HEK293 (cell line): ENCODE measurements around the gene ZNF81.
"Not testable (repeated sequence)": the region's sequence is repeated elsewhere in the genome, so short reads cannot be mapped to it uniquely, and the experiment has no call there.

Source experiments
- CTCF ChIA-PET: fragments of 350-600 bp; formaldehyde crosslinking; extraction: SDS; loops from one replicate; lab custom pipeline; 2021; ENCODE audit warnings: antibody characterized with exemption; lab: Yijun Ruan, JAX
- POLR2A ChIA-PET: fragments of 300-600 bp; formaldehyde crosslinking; extraction: SDS; loops from one replicate; lab custom pipeline; 2020; ENCODE audit warnings: antibody characterized with exemption, inconsistent platforms; lab: Yijun Ruan, JAX
- H3K27ac ChIP-seq: fragments of 200-500 bp; sonication (Bioruptor generic); 2 replicates; pipeline ENCODE4 v1.5.1; 2014; ENCODE audit warnings: low read depth, low read length, control low read depth, inconsistent platforms; ENCODE audit errors: extremely low read depth
- H3K36me3 ChIP-seq, 2 experiments: fragments of 200-500 bp in 1 of 2; sonication (Bioruptor generic) in 1 of 2; 1 replicate in 1 of 2; 2 replicates in 1 of 2; pipeline ENCODE4 v1.5.1; 2014 to 2017; ENCODE audit warnings: inconsistent platforms in 2 of 2, low read length in 2 of 2; ENCODE audit not compliant: control insufficient read depth in 2 of 2, insufficient read depth in 1 of 2
- H3K4me1 ChIP-seq: fragments of 200-500 bp; sonication (Bioruptor generic); 2 replicates; pipeline ENCODE4 v1.5.1; 2014; ENCODE audit warnings: mild to moderate bottlenecking, low read length, inconsistent platforms; ENCODE audit not compliant: control insufficient read depth, insufficient read depth
- H3K4me3 ChIP-seq: 2 replicates; pipeline ENCODE4 v1.5.1; 2011; ENCODE audit warnings: low read depth, mild to moderate bottlenecking, control low read depth, low read length, moderate library complexity
- H3K9me3 ChIP-seq: fragments of 200-500 bp; sonication (Bioruptor generic); 2 replicates; pipeline ENCODE4 v1.5.1; 2014; ENCODE audit warnings: low read depth, low read length, inconsistent platforms; ENCODE audit not compliant: control insufficient read depth, insufficient read depth
- ZBTB11 ChIP-seq: fragments of 450-650 bp; formaldehyde crosslinking; conservative IDR thresholded peaks from 2 replicates; pipeline ENCODE4 v1.5.1; 2016; ENCODE audit warnings: low read depth, missing biosample characterization, missing genetic modification characterization
- ZBTB17 ChIP-seq: fragments of 450-650 bp; formaldehyde crosslinking; IDR thresholded peaks from 2 replicates; pipeline ENCODE4 v1.5.1; 2016; ENCODE audit warnings: missing biosample characterization, missing genetic modification characterization
- ZNF112 ChIP-seq: fragments of 450-650 bp; formaldehyde crosslinking; IDR thresholded peaks from 2 replicates; pipeline ENCODE4 v1.5.0; 2017; ENCODE audit warnings: missing biosample characterization, missing genetic modification characterization
- ZNF133 ChIP-seq: fragments of 450-650 bp; formaldehyde crosslinking; IDR thresholded peaks from 2 replicates; pipeline ENCODE4 v1.5.1; 2016; ENCODE audit warnings: missing biosample characterization, missing genetic modification characterization
- ZNF140 ChIP-seq: fragments of 450-650 bp; formaldehyde crosslinking; IDR thresholded peaks from 2 replicates; pipeline ENCODE4 v1.5.1; 2016; ENCODE audit warnings: missing biosample characterization, missing genetic modification characterization
- ZNF266 ChIP-seq: fragments of 450-650 bp; formaldehyde crosslinking; IDR thresholded peaks from 2 replicates; pipeline ENCODE4 v1.5.1; 2016; ENCODE audit warnings: missing biosample characterization, missing genetic modification characterization, low read depth
- ZNF394 ChIP-seq: fragments of 450-650 bp; formaldehyde crosslinking; IDR thresholded peaks from 2 replicates; pipeline ENCODE4 v1.5.1; 2016; ENCODE audit warnings: missing biosample characterization, missing genetic modification characterization, mild to moderate bottlenecking, moderate library complexity, borderline replicate concordance
- ZNF426 ChIP-seq: fragments of 450-650 bp; formaldehyde crosslinking; IDR thresholded peaks from 2 replicates; pipeline ENCODE4 v1.5.1; 2017; ENCODE audit warnings: missing biosample characterization, missing genetic modification characterization, mild to moderate bottlenecking, inconsistent platforms, moderate library complexity
- ZNF518A ChIP-seq: fragments of 450-650 bp; formaldehyde crosslinking; conservative IDR thresholded peaks from 2 replicates; pipeline ENCODE4 v1.5.1; 2016; ENCODE audit warnings: low read depth, missing biosample characterization, missing genetic modification characterization
- ZNF555 ChIP-seq: fragments of 450-650 bp; formaldehyde crosslinking; conservative IDR thresholded peaks from 2 replicates; pipeline ENCODE4 v1.5.1; 2017; ENCODE audit warnings: missing biosample characterization, mild to moderate bottlenecking, missing genetic modification characterization, inconsistent platforms
- ZNF623 ChIP-seq: fragments of 450-650 bp; formaldehyde crosslinking; IDR thresholded peaks from 2 replicates; pipeline ENCODE4 v1.5.1; 2016; ENCODE audit warnings: missing biosample characterization, missing genetic modification characterization
- ZSCAN30 ChIP-seq: fragments of 450-650 bp; IDR thresholded peaks from 2 replicates; pipeline ENCODE4 v1.5.1; 2018; ENCODE audit warnings: missing biosample characterization, mild to moderate bottlenecking, missing genetic modification characterization, moderate library complexity
- TF ChIP-seq, protein P1 (sequence below): fragments of 450-650 bp; formaldehyde crosslinking; IDR thresholded peaks from 2 replicates; pipeline ENCODE4 v1.5.1; 2017; ENCODE audit warnings: missing biosample characterization, missing genetic modification characterization

The ZNF81 gene

DNA sequence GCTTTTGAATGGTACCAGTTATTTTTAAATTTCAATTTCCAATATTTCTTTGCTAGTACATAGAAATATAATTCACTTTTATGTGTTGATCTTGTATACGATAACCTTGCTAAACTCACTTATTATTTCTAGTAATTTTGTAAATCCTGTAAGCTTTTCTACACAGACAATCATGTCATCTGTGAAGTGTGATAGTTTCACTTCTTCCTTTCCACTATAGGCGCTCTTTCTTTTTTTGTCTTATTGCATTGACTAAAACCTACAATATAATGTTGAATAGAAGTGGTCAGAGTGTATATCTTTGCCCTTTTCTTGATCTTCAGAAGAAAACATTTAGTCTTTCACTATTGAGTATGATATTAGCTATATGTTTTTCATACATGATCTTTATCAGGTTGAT lies 90.5 kb downstream of the ZNF81 start:
- POLR2A ChIA-PET, result no interaction called here
- CTCF ChIA-PET, result no interaction called here
- Histone ChIP-seq H3K36me3 (no peaks in the 10 kb centered on the region), H3K4me3 (no peak overlapping the region), H3K9me3 (no peaks in the 10 kb centered on the region), H3K27ac (no peak overlapping the region), H3K4me1 (no peaks in the 10 kb centered on the region)
- TF ChIP-seq ZBTB17 (tag by site-specific recombination) (no peak), ZSCAN30 (tag by site-specific recombination) (no peak), ZNF112 (no peak), ZNF133 (no peak), ZNF518A (tag by site-specific recombination) (no peak)
- TF ChIP-seq, protein P1, sequence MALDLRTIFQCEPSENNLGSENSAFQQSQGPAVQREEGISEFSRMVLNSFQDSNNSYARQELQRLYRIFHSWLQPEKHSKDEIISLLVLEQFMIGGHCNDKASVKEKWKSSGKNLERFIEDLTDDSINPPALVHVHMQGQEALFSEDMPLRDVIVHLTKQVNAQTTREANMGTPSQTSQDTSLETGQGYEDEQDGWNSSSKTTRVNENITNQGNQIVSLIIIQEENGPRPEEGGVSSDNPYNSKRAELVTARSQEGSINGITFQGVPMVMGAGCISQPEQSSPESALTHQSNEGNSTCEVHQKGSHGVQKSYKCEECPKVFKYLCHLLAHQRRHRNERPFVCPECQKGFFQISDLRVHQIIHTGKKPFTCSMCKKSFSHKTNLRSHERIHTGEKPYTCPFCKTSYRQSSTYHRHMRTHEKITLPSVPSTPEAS (tag by site-specific recombination), result no peak

DNA sequence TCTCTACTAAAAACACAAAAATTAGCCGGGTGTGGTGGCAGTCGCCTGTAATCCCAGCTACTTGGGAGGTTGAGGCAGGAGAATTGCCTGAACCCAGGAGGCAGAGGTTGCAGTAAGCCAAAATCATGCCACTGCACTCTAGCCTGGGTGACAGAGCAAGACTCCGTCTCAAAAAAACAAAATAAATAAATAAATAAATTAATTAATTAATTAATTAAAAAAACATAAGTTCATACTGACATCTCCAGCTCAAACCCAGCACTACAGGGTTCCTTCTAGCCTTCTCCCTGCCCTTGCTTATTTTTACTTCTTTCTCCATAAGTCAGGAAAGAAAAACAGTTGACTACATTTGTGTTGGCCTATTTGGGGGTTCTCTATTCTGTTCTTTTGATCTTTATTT lies 95.3 kb downstream of the ZNF81 start:
- H3K4me3 ChIP-seq, CTCF ChIA-PET, H3K9me3 ChIP-seq, POLR2A ChIA-PET, H3K4me1 ChIP-seq, H3K27ac ChIP-seq, H3K36me3 ChIP-seq: not testable (repeated sequence)
- TF ChIP-seq ZNF518A (tag by site-specific recombination) (peak; percentile 48; the same call in 1 of the 2 replicates), ZNF394 (tag by site-specific recombination) (peak; percentile 51; the same call in 1 of the 2 replicates), ZNF555 (tag by site-specific recombination) (peak; percentile 40), ZBTB11 (peak; percentile 44; the same call in 1 of the 2 replicates), ZNF266 (0 out of 2 replicates have a peak, but pooled peaks have one; percentile 14), ZNF140 (tag by site-specific recombination) (peak; percentile 24; the same call in 1 of the 2 replicates), ZNF426 (peak; percentile 50), ZNF623 (tag by site-specific recombination) (peak; percentile 35)
